Lower leg skin (tissue), 4 donors: ENCODE measurements around the gene VDR. TPM values are rescaled to one million over a fixed set of nuclear protein-coding genes. Genes with fewer than 3 reads are reported as not detected.
A peak's percentile ranks its signal among the peaks of the same experiment; 100 is the strongest.
"Not testable (repeated sequence)": the region's sequence is repeated elsewhere in the genome, so short reads cannot be mapped to it uniquely, and the experiment has no call there.

Source experiments
- DNase-seq, 2 donors: peaks; one replicate each; pipeline ENCODE4 v3.0.0-alpha.2; 2019; ENCODE audit warnings: low spot score in 2 of 2
- H3K4me3 ChIP-seq: fragments of 200-600 bp; sonication (generic); 2 replicates; pipeline ENCODE4 v1.5.1; 2017; ENCODE audit warnings: mild to moderate bottlenecking, low read depth; ENCODE audit not compliant: poor library complexity, severe bottlenecking
- POLR2A ChIP-seq, 2 donors: fragments of 450-650 bp; IDR thresholded peaks; one replicate each; pipeline ENCODE4 v1.6.1; 2016 to 2017; ENCODE audit warnings: antibody characterized with exemption in 2 of 2, mild to moderate bottlenecking in 1 of 2, moderate library complexity in 1 of 2
- WGBS, 2 donors: methylation state at CpG; one replicate each; pipeline ENCODE4 v1.1.5; 2018; 5-methylcytosine and 5-hydroxymethylcytosine counted together
- intact Hi-C: fragments of 100-400 bp; cut with DNase I; formaldehyde crosslinking; loops from one replicate; pipeline ENCODE4 v1.15.0; 2023; ENCODE audit warnings: low total_unique reads
- total RNA-seq, 4 donors: library from RNA; depleted of rRNA; stranded (reverse); fragments of >200 nt; gene quantifications; one replicate each; pipeline ENCODE4 v1.1.0, GENCODE V29; 2016
- TF ChIP-seq, protein P1 (sequence below), 3 donors: fragments of 450-650 bp; IDR thresholded peaks; one replicate each; pipeline ENCODE4 v1.5.1; 2016; ENCODE audit warnings: antibody characterized with exemption in 3 of 3, mild to moderate bottlenecking in 3 of 3, moderate library complexity in 2 of 3

Gene VDR
- total RNA-seq, 4 donors from 2014 or later, result 35.9 to 58.1 (median 39.4) TPM

DNA sequence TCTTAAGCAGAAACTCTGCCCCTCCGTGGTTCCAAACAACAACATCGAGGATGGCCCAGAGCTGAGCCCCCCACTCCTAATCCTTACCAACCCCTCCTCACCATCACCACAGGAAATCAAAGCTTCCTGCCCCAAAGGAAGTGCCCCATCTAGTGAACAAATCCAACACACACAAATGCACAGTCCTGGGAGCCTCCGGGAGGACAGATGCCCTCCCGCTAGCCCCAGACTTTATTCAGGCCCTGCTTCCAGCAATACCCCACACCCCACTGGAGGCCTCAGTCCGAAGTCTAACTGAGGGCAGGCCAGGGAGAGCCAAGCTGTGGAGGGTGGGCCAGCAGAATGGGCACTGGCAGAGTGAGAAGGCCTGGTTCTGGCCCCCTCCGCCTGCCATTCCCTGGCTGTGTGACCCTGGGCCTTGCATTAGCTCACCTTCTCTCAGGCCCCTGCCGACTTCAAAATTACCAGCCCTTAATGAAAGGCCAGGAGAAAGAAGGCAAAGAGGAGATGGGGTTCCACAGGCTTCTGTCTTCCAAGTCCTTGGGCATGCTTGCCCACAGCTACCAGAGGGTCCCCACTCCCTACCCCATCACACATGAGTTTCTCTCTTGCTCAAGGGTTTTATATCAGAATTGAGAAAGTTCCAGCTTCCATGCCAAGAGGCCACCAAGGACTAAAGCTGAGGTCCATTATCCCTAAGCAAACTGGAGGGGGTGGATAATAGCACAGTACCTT, 87.4 kb downstream of the VDR start:
- no peak for TF ChIP-seq POLR2A (IDR thresholded peaks at IDR 0.05)
- TF ChIP-seq, protein P1, sequence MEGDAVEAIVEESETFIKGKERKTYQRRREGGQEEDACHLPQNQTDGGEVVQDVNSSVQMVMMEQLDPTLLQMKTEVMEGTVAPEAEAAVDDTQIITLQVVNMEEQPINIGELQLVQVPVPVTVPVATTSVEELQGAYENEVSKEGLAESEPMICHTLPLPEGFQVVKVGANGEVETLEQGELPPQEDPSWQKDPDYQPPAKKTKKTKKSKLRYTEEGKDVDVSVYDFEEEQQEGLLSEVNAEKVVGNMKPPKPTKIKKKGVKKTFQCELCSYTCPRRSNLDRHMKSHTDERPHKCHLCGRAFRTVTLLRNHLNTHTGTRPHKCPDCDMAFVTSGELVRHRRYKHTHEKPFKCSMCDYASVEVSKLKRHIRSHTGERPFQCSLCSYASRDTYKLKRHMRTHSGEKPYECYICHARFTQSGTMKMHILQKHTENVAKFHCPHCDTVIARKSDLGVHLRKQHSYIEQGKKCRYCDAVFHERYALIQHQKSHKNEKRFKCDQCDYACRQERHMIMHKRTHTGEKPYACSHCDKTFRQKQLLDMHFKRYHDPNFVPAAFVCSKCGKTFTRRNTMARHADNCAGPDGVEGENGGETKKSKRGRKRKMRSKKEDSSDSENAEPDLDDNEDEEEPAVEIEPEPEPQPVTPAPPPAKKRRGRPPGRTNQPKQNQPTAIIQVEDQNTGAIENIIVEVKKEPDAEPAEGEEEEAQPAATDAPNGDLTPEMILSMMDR (IDR thresholded peaks at IDR 0.05), result no peak
- intact Hi-C loops, result no loop called here
- peak overlapping the region; percentile 11 for H3K4me3 ChIP-seq
- DNase-seq, result peak in 1 of 2 donors; percentile 85
- 26 to 32% methylated on average over 7 of the region's 7 CpGs for WGBS, 2 donors

DNA sequence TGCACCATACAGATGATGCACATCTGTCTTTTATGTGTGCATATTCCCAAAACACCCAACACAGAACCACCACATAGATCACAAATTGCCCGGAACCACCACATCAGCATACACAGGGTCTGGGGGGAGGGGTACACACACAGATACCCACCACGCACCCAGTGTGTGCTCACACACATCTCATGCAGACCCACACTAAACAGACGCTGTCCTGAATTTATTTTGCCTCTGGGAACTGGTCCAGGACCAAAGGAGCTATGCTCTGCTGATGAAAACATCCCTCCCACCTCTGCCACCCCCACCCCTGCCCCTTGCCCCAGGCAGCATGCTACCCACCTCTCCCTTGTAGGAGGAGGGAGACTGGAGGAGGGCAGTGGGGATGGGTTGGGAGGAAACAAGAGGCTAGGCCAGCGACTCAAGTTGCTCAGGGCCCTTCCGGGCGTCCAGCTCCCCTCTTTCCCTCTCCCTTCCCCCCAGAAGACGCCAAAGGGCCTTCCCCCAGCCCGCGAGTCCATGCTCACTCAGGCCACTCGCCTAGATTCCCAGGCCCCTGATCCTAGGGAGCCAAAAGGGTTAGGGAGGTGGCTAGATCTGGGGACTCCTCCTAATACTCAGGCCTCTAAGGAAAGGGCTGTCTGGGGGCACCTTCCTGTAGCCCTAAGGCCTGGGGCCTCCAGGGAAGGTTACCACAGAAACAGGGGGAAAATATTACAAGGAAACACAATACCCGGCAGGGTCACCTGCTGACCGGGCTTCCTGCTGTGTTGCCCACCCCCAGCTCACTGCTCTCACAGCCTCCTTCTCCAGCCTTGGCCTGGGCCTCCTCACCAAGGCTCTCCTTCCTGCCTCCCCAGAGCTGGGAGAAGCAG, 88.2 kb downstream of the VDR start:
- WGBS, 2 donors, result 43 to 46% methylated on average over 12 of the region's 12 CpGs
- intact Hi-C loops, result no loop called here
- no peak overlapping the region for H3K4me3 ChIP-seq
- no peak for TF ChIP-seq POLR2A (IDR thresholded peaks at IDR 0.05)
- TF ChIP-seq, protein P1 (IDR thresholded peaks at IDR 0.05), result no peak
- no peak for DNase-seq

DNA sequence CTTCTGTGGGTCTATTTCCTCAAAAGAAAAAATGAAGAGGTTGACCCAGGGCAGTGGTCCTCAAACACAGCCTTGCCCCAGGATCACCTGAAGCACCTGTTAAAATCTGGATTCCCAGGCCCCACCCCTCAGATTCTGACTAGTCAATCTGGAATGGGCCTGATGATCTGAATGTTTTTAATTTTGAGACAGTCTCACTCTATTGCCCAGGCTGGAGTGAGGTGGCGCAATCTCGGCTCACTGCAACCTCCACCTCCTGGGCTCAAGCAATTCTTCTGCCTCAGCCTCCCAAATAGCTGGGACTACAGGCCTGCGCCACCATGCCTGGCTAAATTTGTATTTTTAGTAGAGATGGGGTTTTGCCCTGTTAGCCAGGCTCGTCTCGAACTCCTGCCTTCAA, 89.3 kb downstream of the VDR start:
- DNase-seq, intact Hi-C loops, H3K4me3 ChIP-seq: not testable (repeated sequence)
- 76 to 80% methylated on average over 5 of the region's 5 CpGs for WGBS, 2 donors

DNA sequence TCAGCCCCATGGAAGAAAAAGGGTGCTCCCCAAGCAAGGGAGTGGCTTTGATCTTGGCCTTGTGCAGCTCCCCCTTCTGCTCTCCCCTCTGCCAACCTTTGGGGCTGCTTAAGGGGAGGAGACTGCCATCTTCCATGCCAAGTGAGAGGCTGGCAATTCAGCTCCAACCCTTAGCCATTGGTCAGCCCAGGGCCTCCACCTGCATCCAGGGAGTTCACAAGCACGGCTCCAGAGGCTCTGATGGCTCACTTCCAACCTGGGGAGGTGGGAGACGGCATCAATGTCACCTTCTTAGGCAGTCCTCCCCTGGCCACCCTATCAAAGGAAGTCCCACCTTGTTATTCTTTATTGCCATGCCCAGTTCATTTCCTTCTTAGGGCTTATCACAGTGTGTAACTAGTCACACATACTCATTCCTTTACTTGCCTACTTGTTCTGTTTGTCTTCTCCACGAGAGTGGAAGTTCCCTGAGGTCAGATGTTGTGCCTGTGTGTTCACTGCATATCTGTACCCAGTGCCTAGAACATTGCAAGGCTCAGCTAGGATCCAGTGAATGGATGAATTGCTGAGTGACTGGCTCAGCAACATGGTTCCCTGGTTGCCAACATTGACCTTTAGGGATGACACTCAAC, 90.1 kb downstream of the VDR start:
- H3K4me3 ChIP-seq, result no peak overlapping the region
- WGBS, 2 donors, result 61 to 75% methylated on average over 3 of the region's 3 CpGs
- intact Hi-C loops, result no loop called here
- TF ChIP-seq POLR2A (IDR thresholded peaks at IDR 0.05), result no peak
- TF ChIP-seq, protein P1 (IDR thresholded peaks at IDR 0.05), result no peak
- DNase-seq, result no peak

DNA sequence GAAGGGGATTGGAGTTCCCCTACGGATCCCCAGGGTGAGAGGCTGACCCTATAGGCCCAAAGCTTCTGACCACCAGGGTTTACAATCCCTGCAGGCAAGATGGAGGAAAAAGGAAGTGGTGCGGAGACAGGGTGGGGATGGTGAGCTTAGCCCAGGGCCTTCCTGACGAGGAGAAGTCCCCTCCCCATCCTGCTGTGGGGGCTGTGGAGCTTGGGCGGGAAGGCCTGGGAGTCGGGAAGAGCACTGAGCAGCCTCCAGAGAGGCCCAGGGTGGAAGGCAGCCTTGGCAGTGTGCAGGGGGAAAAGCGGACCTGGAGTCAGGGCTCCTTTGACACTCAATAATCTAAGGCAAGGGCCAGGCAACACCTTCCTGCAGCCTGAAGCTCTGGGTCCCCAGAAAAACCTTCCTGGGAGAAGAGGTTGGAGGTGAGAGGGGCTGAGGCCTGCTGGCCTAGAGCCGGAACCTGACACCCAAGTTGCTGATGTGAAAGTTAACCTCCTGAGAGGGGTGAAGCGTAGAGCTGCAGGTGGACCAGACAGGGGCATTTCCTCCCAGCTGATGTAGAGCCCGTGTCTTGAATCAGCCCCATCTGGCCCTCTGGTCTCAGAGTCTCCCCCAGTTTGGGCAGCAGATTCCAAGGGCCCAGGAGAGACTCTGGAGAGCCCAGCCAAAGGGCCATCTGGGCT, 91.1 kb downstream of the VDR start:
- intact Hi-C loops, result no loop called here
- peak overlapping the region; percentile 6 for H3K4me3 ChIP-seq
- DNase-seq, result no peak
- WGBS, 2 donors, result 21 to 36% methylated on average over 9 of the region's 9 CpGs
- TF ChIP-seq POLR2A (IDR thresholded peaks at IDR 0.05), result no peak
- TF ChIP-seq, protein P1 (IDR thresholded peaks at IDR 0.05), result no peak
